ENCODE measurements around the gene SCLY.

DNA sequence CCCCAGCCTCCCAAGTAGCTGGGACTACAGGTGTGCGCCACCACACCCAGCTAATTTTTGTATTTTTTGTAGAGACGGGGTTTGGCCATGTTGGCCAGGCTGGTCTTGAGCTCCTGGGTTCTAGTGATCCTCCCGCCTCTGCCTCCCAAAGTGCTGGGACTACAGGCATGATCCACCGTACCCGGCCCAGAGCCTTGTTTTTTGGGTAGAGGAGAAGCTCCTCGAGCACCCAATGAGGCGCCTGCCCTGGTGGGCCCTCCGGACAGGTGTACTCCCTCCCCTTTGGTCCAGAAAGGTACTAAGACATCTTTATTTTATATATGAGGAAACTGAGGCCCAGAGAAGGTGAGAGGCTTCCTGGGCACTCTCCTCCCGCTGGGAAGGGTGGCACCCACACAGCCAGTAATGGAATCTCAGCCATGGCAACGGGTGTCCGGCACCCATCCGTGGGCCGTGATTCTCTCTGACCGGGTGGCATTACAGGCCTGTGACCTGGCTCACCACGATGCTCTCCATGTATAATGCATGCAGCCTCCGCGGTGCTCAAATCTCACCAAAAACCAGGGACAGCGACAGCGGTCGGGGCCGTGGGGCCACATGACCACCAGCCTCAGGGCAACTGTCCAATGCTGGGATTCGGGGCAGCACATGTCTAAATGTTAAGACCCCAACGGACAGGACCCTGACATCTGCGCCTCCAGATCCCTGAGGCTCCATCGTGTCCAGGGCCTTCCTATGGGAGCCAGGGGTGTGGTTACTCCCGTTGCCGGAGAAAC is 60.9 kb downstream of the SCLY start:
- TF ChIP-seq, protein P1, sequence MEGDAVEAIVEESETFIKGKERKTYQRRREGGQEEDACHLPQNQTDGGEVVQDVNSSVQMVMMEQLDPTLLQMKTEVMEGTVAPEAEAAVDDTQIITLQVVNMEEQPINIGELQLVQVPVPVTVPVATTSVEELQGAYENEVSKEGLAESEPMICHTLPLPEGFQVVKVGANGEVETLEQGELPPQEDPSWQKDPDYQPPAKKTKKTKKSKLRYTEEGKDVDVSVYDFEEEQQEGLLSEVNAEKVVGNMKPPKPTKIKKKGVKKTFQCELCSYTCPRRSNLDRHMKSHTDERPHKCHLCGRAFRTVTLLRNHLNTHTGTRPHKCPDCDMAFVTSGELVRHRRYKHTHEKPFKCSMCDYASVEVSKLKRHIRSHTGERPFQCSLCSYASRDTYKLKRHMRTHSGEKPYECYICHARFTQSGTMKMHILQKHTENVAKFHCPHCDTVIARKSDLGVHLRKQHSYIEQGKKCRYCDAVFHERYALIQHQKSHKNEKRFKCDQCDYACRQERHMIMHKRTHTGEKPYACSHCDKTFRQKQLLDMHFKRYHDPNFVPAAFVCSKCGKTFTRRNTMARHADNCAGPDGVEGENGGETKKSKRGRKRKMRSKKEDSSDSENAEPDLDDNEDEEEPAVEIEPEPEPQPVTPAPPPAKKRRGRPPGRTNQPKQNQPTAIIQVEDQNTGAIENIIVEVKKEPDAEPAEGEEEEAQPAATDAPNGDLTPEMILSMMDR (conservative IDR thresholded peaks at IDR 0.05 in 1 of 2, IDR thresholded peaks at IDR 0.05 in 1 of 2; ENCODE audit: low read depth in 1 of 2, low read length in 2 of 2), result no peak
- TF ChIP-seq EZH2 (IDR thresholded peaks at IDR 0.05; ENCODE audit: low read length, missing control alignments), result no peak
